HepG2 (cell line): Measurements from ENCODE around the gene DNAJC4. TPM values are rescaled to one million over a fixed set of nuclear protein-coding genes. Genes with fewer than 3 reads are reported as not detected.

Source experiments
- ASH2L ChIP-seq: fragments of 300-600, 200-600 bp; sonication (generic); IDR thresholded peaks from 2 replicates; pipeline ENCODE4 v1.7.0; 2017; ENCODE audit warnings: low read depth, mild to moderate bottlenecking, moderate library complexity, mixed read lengths, low read length; ENCODE audit not compliant: insufficient read length
- ATM ChIP-seq: fragments of 450-650 bp; IDR thresholded peaks from 2 replicates; pipeline ENCODE4 v1.7.1; 2017; ENCODE audit warnings: mild to moderate bottlenecking, borderline replicate concordance
- CCAR2 ChIP-seq: fragments of 200-400 bp; formaldehyde crosslinking; optimal IDR thresholded peaks from 2 replicates; pipeline ENCODE3; 2018; ENCODE audit warnings: low read depth, mild to moderate bottlenecking, low read length, moderate library complexity
- HIVEP1 ChIP-seq: sonication (generic); formaldehyde crosslinking; IDR thresholded peaks from 2 replicates; pipeline ENCODE4 v1.4.0; 2020; ENCODE audit warnings: mild to moderate bottlenecking, missing genetic modification reagents
- HNRNPK ChIP-seq: fragments of 200-400 bp; formaldehyde crosslinking; IDR thresholded peaks from 2 replicates; pipeline ENCODE4 v1.6.1; 2018; ENCODE audit warnings: low read length, low read depth, moderate library complexity, mild to moderate bottlenecking; ENCODE audit not compliant: poor library complexity, severe bottlenecking
- HNRNPUL1 ChIP-seq: fragments of 200-400 bp; formaldehyde crosslinking; IDR thresholded peaks from 2 replicates; pipeline ENCODE4 v1.6.1; 2017; ENCODE audit warnings: low read depth, mild to moderate bottlenecking, low read length, moderate library complexity
- IKZF1 ChIP-seq: fragments of 450-650 bp; IDR thresholded peaks from 2 replicates; pipeline ENCODE4 v1.7.1; 2016
- JDP2 ChIP-seq: sonication (generic); formaldehyde crosslinking; IDR thresholded peaks from 2 replicates; pipeline ENCODE4 v1.8.1; 2022; ENCODE audit warnings: missing genetic modification reagents, borderline replicate concordance
- MIXL1 ChIP-seq: IDR thresholded peaks from 2 replicates; pipeline ENCODE4 v1.6.1; 2016
- MXI1 ChIP-seq: IDR thresholded peaks from 3 replicates; pipeline ENCODE4 v1.6.1; 2012; ENCODE audit warnings: low read depth, low read length, inconsistent platforms, borderline replicate concordance
- SP1 ChIP-seq, 2 experiments: fragments of 450-650 bp in 1 of 2; sonication (generic) in 1 of 2; formaldehyde crosslinking in 1 of 2; IDR thresholded peaks; 2 replicates each; pipeline versions ENCODE4 v1.4.0 to v1.6.1; 2016 to 2020; ENCODE audit warnings: missing genetic modification reagents in 1 of 2
- THYN1 ChIP-seq: sonication (generic); formaldehyde crosslinking; IDR thresholded peaks from 2 replicates; pipeline ENCODE4 v1.8.1; 2023; ENCODE audit warnings: low read depth, mild to moderate bottlenecking, moderate library complexity, missing genetic modification reagents, borderline replicate concordance
- TSC22D2 ChIP-seq: sonication (generic); formaldehyde crosslinking; IDR thresholded peaks from 2 replicates; pipeline ENCODE4 v1.5.1; 2020; ENCODE audit warnings: missing genetic modification reagents, mild to moderate bottlenecking, borderline replicate concordance
- ZNF121 ChIP-seq: sonication (generic); formaldehyde crosslinking; IDR thresholded peaks from 2 replicates; pipeline ENCODE4 v1.5.0; 2020; ENCODE audit warnings: mild to moderate bottlenecking, missing genetic modification reagents
- ZNF234 ChIP-seq: sonication (generic); formaldehyde crosslinking; conservative IDR thresholded peaks from 2 replicates; pipeline ENCODE4 v1.5.1; 2020; ENCODE audit warnings: mild to moderate bottlenecking, missing genetic modification reagents
- ZNF510 ChIP-seq: sonication (generic); formaldehyde crosslinking; IDR thresholded peaks from 2 replicates; pipeline ENCODE4 v1.4.0; 2020; ENCODE audit warnings: low read depth, mild to moderate bottlenecking, missing genetic modification reagents
- ZNF615 ChIP-seq: sonication (generic); formaldehyde crosslinking; IDR thresholded peaks from 2 replicates; pipeline ENCODE4 v1.5.0; 2020; ENCODE audit warnings: mild to moderate bottlenecking, missing genetic modification reagents, borderline replicate concordance
- ZNF737 ChIP-seq: sonication (generic); formaldehyde crosslinking; IDR thresholded peaks from 2 replicates; pipeline ENCODE4 v1.5.0; 2020; ENCODE audit warnings: missing genetic modification reagents, mild to moderate bottlenecking, borderline replicate concordance
- ZNF749 ChIP-seq: sonication (generic); formaldehyde crosslinking; IDR thresholded peaks from 2 replicates; pipeline ENCODE4 v1.8.0; 2022; ENCODE audit warnings: mild to moderate bottlenecking, missing genetic modification reagents, moderate library complexity, borderline replicate concordance
- polyA plus RNA-seq, 8 experiments: library from polyadenylated mRNA; depleted of rRNA in 3 of 8; stranded (reverse) in 7 of 8; unstranded in 1 of 8; fragments of >200 nt; fragmentation: Illumina TruSeq in 4 of 8; extraction: Trizol in 4 of 8; gene quantifications; 2 replicates each; pipeline versions ENCODE4 v1.2.1 to v1.2.3, GENCODE V29; 2011 to 2016; ENCODE audit warnings: low read depth in 4 of 8, missing spikeins in 1 of 8, mixed read lengths in 1 of 8; ENCODE audit not compliant: insufficient read depth in 1 of 8
- total RNA-seq, 5 experiments: library from RNA; depleted of rRNA; stranded (reverse); fragments of >200 nt; fragmentation: Illumina TruSeq; extraction: Trizol; gene quantifications; 2 replicates each; pipeline ENCODE4 v1.2.3, GENCODE V29; 2016; ENCODE audit warnings: low read depth in 1 of 5
- TF ChIP-seq, protein P1 (sequence below): sonication (generic); formaldehyde crosslinking; IDR thresholded peaks from 2 replicates; pipeline ENCODE4 v1.8.0; 2022; ENCODE audit warnings: missing genetic modification reagents, mild to moderate bottlenecking, borderline replicate concordance
- TF ChIP-seq, protein P2 (sequence below): sonication (generic); formaldehyde crosslinking; IDR thresholded peaks from 2 replicates; pipeline ENCODE4 v1.8.1; 2023; ENCODE audit warnings: missing genetic modification reagents, inconsistent platforms, borderline replicate concordance
- TF ChIP-seq, protein P3 (sequence below): sonication (generic); formaldehyde crosslinking; IDR thresholded peaks from 2 replicates; pipeline ENCODE4 v1.4.0; 2020; ENCODE audit warnings: missing genetic modification reagents
- TF ChIP-seq, protein P4 (sequence below): sonication (generic); formaldehyde crosslinking; IDR thresholded peaks from 2 replicates; pipeline ENCODE4 v1.5.0; 2020; ENCODE audit warnings: missing genetic modification reagents
- TF ChIP-seq, protein P5 (sequence below): IDR thresholded peaks from 2 replicates; pipeline ENCODE4 v1.6.1; 2016

Gene DNAJC4
- total and polyA plus RNA-seq, 2 of the 13 experiments (the other 11 are each of a cell fraction or from before 2014, with no cell fraction given): 10.3 to 60.8 TPM

DNA sequence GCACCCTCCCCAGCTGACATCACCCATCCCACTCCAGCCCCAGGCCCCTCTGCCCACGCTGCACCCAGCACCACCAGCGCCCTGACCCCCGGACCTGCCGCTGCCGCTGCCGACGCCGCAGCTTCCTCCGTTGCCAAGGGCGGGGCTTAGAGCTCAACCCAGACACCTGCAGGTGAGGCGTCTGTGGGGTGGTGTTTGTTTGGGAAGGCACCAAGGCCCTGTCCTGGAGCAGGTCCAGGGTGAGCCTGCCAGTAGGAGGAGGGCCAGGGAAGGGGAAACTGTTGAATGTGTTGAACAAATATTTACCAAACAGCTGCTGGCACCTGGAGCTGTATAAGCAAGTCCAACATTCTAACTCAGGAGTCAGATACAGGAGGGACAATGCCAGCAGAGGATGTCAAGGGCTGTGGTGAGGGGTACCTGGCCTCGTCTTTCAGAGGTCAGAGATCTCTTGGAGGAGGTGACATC lies 7.2 kb downstream of the DNAJC4 start (continued):
- TF ChIP-seq, protein P1, sequence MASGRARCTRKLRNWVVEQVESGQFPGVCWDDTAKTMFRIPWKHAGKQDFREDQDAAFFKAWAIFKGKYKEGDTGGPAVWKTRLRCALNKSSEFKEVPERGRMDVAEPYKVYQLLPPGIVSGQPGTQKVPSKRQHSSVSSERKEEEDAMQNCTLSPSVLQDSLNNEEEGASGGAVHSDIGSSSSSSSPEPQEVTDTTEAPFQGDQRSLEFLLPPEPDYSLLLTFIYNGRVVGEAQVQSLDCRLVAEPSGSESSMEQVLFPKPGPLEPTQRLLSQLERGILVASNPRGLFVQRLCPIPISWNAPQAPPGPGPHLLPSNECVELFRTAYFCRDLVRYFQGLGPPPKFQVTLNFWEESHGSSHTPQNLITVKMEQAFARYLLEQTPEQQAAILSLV: no peak
- no peak for TF ChIP-seq ATM
- no peak for TF ChIP-seq JDP2
- TF ChIP-seq ZNF749 (CRISPR knock-in tag): no peak
- no peak for TF ChIP-seq ZNF234 (CRISPR knock-in tag)
- no peak for TF ChIP-seq TSC22D2 (CRISPR knock-in tag)
- peak; percentile 39 for TF ChIP-seq ASH2L
- TF ChIP-seq, protein P2, sequence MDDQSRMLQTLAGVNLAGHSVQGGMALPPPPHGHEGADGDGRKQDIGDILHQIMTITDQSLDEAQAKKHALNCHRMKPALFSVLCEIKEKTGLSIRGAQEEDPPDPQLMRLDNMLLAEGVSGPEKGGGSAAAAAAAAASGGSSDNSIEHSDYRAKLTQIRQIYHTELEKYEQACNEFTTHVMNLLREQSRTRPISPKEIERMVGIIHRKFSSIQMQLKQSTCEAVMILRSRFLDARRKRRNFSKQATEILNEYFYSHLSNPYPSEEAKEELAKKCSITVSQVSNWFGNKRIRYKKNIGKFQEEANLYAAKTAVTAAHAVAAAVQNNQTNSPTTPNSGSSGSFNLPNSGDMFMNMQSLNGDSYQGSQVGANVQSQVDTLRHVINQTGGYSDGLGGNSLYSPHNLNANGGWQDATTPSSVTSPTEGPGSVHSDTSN (CRISPR knock-in tag): no peak
- no peak for TF ChIP-seq ZNF737 (CRISPR knock-in tag)
- TF ChIP-seq, protein P3, sequence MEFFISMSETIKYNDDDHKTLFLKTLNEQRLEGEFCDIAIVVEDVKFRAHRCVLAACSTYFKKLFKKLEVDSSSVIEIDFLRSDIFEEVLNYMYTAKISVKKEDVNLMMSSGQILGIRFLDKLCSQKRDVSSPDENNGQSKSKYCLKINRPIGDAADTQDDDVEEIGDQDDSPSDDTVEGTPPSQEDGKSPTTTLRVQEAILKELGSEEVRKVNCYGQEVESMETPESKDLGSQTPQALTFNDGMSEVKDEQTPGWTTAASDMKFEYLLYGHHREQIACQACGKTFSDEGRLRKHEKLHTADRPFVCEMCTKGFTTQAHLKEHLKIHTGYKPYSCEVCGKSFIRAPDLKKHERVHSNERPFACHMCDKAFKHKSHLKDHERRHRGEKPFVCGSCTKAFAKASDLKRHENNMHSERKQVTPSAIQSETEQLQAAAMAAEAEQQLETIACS: no peak
- no peak for TF ChIP-seq CCAR2
- no peak for TF ChIP-seq HNRNPUL1
- TF ChIP-seq IKZF1: no peak
- TF ChIP-seq MIXL1 (CRISPR knock-in tag): peak; percentile 20; the same call in 1 of the 2 replicates
- TF ChIP-seq SP1 (IDR thresholded peaks at IDR 0.05): no peak
- TF ChIP-seq SP1 (CRISPR knock-in tag; IDR thresholded peaks at IDR 0.05): 0 out of 2 replicates have a peak, but pooled peaks have one; percentile 28
- TF ChIP-seq, protein P4, sequence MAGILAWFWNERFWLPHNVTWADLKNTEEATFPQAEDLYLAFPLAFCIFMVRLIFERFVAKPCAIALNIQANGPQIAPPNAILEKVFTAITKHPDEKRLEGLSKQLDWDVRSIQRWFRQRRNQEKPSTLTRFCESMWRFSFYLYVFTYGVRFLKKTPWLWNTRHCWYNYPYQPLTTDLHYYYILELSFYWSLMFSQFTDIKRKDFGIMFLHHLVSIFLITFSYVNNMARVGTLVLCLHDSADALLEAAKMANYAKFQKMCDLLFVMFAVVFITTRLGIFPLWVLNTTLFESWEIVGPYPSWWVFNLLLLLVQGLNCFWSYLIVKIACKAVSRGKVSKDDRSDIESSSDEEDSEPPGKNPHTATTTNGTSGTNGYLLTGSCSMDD (CRISPR knock-in tag): no peak
- TF ChIP-seq ZNF615 (CRISPR knock-in tag): no peak
- TF ChIP-seq, protein P5, sequence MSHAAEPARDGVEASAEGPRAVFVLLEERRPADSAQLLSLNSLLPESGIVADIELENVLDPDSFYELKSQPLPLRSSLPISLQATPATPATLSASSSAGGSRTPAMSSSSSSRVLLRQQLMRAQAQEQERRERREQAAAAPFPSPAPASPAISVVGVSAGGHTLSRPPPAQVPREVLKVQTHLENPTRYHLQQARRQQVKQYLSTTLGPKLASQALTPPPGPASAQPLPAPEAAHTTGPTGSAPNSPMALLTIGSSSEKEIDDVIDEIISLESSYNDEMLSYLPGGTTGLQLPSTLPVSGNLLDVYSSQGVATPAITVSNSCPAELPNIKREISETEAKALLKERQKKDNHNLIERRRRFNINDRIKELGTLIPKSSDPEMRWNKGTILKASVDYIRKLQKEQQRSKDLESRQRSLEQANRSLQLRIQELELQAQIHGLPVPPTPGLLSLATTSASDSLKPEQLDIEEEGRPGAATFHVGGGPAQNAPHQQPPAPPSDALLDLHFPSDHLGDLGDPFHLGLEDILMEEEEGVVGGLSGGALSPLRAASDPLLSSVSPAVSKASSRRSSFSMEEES (CRISPR knock-in tag): no peak; the same call in 1 of the 2 replicates
- TF ChIP-seq THYN1 (CRISPR knock-in tag): no peak
- no peak for TF ChIP-seq HNRNPK
- no peak for TF ChIP-seq ZNF121 (CRISPR knock-in tag)
- TF ChIP-seq HIVEP1: peak; percentile 79; the same call in 1 of the 2 replicates
- TF ChIP-seq MXI1: peak; percentile 81; the same call in 1 of the 3 replicates
- no peak for TF ChIP-seq ZNF510 (CRISPR knock-in tag)
